ENCODE measurements around the gene ZBED1. TPM values are rescaled to one million over a fixed set of nuclear protein-coding genes. Genes with fewer than 3 reads are reported as not detected.
"Not testable (repeated sequence)": the region's sequence is repeated elsewhere in the genome, so short reads cannot be mapped to it uniquely, and the experiment has no call there.

The ZBED1 gene
- polyA plus RNA-seq, 1 donor (not counting 4 experiments of a cell fraction or from before 2014, with no cell fraction given) = 9.0 TPM

GRCh38 chrX:2474963-2475726 lies 25.6 kb downstream of the ZBED1 start:
- dilution Hi-C loops (cut with MboI; ENCODE audit: extremely low pct_ligation_motif_present, low sequenced_read_pairs) = no loop called here
- H3K4me1 ChIP-seq (ENCODE audit: control insufficient read depth, extremely low read depth, insufficient read depth, low read length) = no peaks in the 10 kb centered on the region
- no peaks in the 10 kb centered on the region for H4K20me1 ChIP-seq (ENCODE audit: control insufficient read depth, extremely low read depth, insufficient read depth, low read length)
- H3K79me2 ChIP-seq (ENCODE audit: control insufficient read depth, insufficient read depth, low read length) = peaks cover 48% of the 10 kb centered on the region
- no peak overlapping the region for H3K9ac ChIP-seq (ENCODE audit: control insufficient read depth, extremely low read depth, insufficient read depth, low read length)
- H3K4me3 ChIP-seq (ENCODE audit: control insufficient read depth in 2 of 3, extremely low read depth in 1 of 3, insufficient read depth in 2 of 3, low read depth in 1 of 3, low read length in 3 of 3) = no peak overlapping the region
- H3K36me3 ChIP-seq (ENCODE audit: control insufficient read depth in 2 of 2, extremely low read depth in 1 of 2, insufficient read depth in 2 of 2, low read length in 2 of 2) = no peaks in the 10 kb centered on the region
- no peaks in the 10 kb centered on the region for H3K9me1 ChIP-seq (ENCODE audit: control insufficient read depth, extremely low read depth, insufficient read depth, low read length)
- H3K27ac ChIP-seq (ENCODE audit: control insufficient read depth, insufficient read depth, low read length) = no peak overlapping the region
- no peaks in the 10 kb centered on the region for H3K27me3 ChIP-seq (ENCODE audit: control insufficient read depth, extremely low read depth, insufficient read depth, low read length)
- H3K9me3 ChIP-seq (ENCODE audit: control insufficient read depth, low read depth, low read length) = no peaks in the 10 kb centered on the region
- TF ChIP-seq, protein P1, sequence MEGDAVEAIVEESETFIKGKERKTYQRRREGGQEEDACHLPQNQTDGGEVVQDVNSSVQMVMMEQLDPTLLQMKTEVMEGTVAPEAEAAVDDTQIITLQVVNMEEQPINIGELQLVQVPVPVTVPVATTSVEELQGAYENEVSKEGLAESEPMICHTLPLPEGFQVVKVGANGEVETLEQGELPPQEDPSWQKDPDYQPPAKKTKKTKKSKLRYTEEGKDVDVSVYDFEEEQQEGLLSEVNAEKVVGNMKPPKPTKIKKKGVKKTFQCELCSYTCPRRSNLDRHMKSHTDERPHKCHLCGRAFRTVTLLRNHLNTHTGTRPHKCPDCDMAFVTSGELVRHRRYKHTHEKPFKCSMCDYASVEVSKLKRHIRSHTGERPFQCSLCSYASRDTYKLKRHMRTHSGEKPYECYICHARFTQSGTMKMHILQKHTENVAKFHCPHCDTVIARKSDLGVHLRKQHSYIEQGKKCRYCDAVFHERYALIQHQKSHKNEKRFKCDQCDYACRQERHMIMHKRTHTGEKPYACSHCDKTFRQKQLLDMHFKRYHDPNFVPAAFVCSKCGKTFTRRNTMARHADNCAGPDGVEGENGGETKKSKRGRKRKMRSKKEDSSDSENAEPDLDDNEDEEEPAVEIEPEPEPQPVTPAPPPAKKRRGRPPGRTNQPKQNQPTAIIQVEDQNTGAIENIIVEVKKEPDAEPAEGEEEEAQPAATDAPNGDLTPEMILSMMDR (optimal IDR thresholded peaks at IDR 0.05 in 1 of 3, IDR thresholded peaks at IDR 0.05 in 1 of 3, conservative IDR thresholded peaks at IDR 0.05 in 1 of 3; ENCODE audit: extremely low read depth in 1 of 3, insufficient read depth in 2 of 3, low read length in 3 of 3) = no peak
- TF ChIP-seq EZH2 (IDR thresholded peaks at IDR 0.05; ENCODE audit: low read length) = no peak
- no peak for FAIRE-seq
- no peak overlapping the region for H2AFZ ChIP-seq (ENCODE audit: control insufficient read depth, low read length)
- no peak overlapping the region for H3K4me2 ChIP-seq (ENCODE audit: control insufficient read depth, extremely low read depth, insufficient read depth, low read depth, low read length)
- no peak for DNase-seq (ENCODE audit: low read depth, low spot score)

DNA sequence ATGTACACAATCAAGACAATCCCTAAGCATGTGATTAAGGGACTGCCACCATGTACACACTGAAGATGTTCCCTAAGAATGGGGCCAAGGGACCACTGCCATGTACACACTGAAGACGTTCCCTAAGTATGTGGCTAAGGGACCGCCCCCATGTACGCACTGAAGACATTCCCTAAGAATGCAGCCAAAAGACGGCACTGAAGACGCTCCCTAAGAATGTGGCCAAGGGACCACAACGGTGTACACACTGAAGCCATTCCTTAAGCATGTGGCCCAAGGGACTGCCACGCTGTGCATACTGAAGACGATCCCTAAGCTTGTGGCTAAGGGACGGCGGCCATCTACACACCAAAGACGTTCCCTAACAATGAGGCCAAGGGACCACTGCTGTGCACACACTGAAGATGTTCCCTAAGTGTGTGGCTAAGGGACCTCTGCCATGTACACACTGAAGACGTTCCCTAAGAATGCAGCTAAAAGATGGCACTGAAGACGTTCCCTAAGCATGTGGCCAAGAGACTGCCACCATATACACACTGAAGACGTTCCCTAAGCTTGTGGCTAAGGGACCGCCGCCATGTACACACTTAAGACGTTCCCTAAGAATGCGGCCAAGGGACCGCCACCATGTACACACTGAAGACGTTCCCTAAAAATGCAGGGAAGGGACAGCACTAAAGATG lies 26.4 kb downstream of the ZBED1 start:
- Histone ChIP-seq H3K4me1 (ENCODE audit: control insufficient read depth, extremely low read depth, insufficient read depth, low read length) (no peaks in the 10 kb centered on the region), H3K4me2 (ENCODE audit: control insufficient read depth, extremely low read depth, insufficient read depth, low read depth, low read length) (no peak overlapping the region), H3K9me1 (ENCODE audit: control insufficient read depth, extremely low read depth, insufficient read depth, low read length) (no peaks in the 10 kb centered on the region), H2AFZ (ENCODE audit: control insufficient read depth, low read length) (no peak overlapping the region), H4K20me1 (ENCODE audit: control insufficient read depth, extremely low read depth, insufficient read depth, low read length) (no peaks in the 10 kb centered on the region), H3K27ac (ENCODE audit: control insufficient read depth, insufficient read depth, low read length) (no peak overlapping the region), H3K79me2 (ENCODE audit: control insufficient read depth, insufficient read depth, low read length) (peaks cover 48% of the 10 kb centered on the region), H3K36me3 (ENCODE audit: control insufficient read depth in 2 of 2, extremely low read depth in 1 of 2, insufficient read depth in 2 of 2, low read length in 2 of 2) (no peaks in the 10 kb centered on the region), H3K9ac (ENCODE audit: control insufficient read depth, extremely low read depth, insufficient read depth, low read length) (no peak overlapping the region), H3K27me3 (ENCODE audit: control insufficient read depth, extremely low read depth, insufficient read depth, low read length) (no peaks in the 10 kb centered on the region), H3K9me3 (ENCODE audit: control insufficient read depth, low read depth, low read length) (no peaks in the 10 kb centered on the region), H3K4me3 (ENCODE audit: control insufficient read depth in 2 of 3, extremely low read depth in 1 of 3, insufficient read depth in 2 of 3, low read depth in 1 of 3, low read length in 3 of 3) (no peak overlapping the region)
- dilution Hi-C loops (cut with MboI; ENCODE audit: extremely low pct_ligation_motif_present, low sequenced_read_pairs) = no loop called here
- FAIRE-seq (no peak), DNase-seq (ENCODE audit: low read depth, low spot score) (no peak)
- TF ChIP-seq EZH2 (IDR thresholded peaks at IDR 0.05; ENCODE audit: low read length) = no peak
- TF ChIP-seq, protein P1 (optimal IDR thresholded peaks at IDR 0.05 in 1 of 3, IDR thresholded peaks at IDR 0.05 in 1 of 3, conservative IDR thresholded peaks at IDR 0.05 in 1 of 3; ENCODE audit: extremely low read depth in 1 of 3, insufficient read depth in 2 of 3, low read length in 3 of 3) = no peak

- peaks cover 47% of the 10 kb centered on the region for H3K79me2 ChIP-seq (ENCODE audit: control insufficient read depth, insufficient read depth, low read length)
- H3K27ac ChIP-seq (ENCODE audit: control insufficient read depth, insufficient read depth, low read length); dilution Hi-C loops (cut with MboI; ENCODE audit: extremely low pct_ligation_motif_present, low sequenced_read_pairs); H3K9ac ChIP-seq (ENCODE audit: control insufficient read depth, extremely low read depth, insufficient read depth, low read length); DNase-seq (ENCODE audit: low read depth, low spot score); H3K27me3 ChIP-seq (ENCODE audit: control insufficient read depth, extremely low read depth, insufficient read depth, low read length); H3K4me1 ChIP-seq (ENCODE audit: control insufficient read depth, extremely low read depth, insufficient read depth, low read length); H3K36me3 ChIP-seq (ENCODE audit: control insufficient read depth in 2 of 2, extremely low read depth in 1 of 2, insufficient read depth in 2 of 2, low read length in 2 of 2); H3K9me3 ChIP-seq (ENCODE audit: control insufficient read depth, low read depth, low read length); H3K4me3 ChIP-seq (ENCODE audit: control insufficient read depth in 2 of 3, extremely low read depth in 1 of 3, insufficient read depth in 2 of 3, low read depth in 1 of 3, low read length in 3 of 3); H3K9me1 ChIP-seq (ENCODE audit: control insufficient read depth, extremely low read depth, insufficient read depth, low read length); H2AFZ ChIP-seq (ENCODE audit: control insufficient read depth, low read length); H4K20me1 ChIP-seq (ENCODE audit: control insufficient read depth, extremely low read depth, insufficient read depth, low read length); H3K4me2 ChIP-seq (ENCODE audit: control insufficient read depth, extremely low read depth, insufficient read depth, low read depth, low read length); FAIRE-seq: not testable (repeated sequence)
These were observed 27.7 kb downstream of the ZBED1 start for GRCh38 chrX:2473064-2473463.

All from keratinocyte (primary cell).